Ecto neural progenitor cell (in vitro differentiated cells): Measurements from ENCODE around the gene SPDYA.
"Not testable (repeated sequence)": the region's sequence is repeated elsewhere in the genome, so short reads cannot be mapped to it uniquely, and the experiment has no call there.

ENCODE experiments used
- DNase-seq: peaks from one replicate; pipeline ENCODE4 v3.0.0-alpha.2; 2018; ENCODE audit warnings: low spot score

Gene SPDYA

DNA sequence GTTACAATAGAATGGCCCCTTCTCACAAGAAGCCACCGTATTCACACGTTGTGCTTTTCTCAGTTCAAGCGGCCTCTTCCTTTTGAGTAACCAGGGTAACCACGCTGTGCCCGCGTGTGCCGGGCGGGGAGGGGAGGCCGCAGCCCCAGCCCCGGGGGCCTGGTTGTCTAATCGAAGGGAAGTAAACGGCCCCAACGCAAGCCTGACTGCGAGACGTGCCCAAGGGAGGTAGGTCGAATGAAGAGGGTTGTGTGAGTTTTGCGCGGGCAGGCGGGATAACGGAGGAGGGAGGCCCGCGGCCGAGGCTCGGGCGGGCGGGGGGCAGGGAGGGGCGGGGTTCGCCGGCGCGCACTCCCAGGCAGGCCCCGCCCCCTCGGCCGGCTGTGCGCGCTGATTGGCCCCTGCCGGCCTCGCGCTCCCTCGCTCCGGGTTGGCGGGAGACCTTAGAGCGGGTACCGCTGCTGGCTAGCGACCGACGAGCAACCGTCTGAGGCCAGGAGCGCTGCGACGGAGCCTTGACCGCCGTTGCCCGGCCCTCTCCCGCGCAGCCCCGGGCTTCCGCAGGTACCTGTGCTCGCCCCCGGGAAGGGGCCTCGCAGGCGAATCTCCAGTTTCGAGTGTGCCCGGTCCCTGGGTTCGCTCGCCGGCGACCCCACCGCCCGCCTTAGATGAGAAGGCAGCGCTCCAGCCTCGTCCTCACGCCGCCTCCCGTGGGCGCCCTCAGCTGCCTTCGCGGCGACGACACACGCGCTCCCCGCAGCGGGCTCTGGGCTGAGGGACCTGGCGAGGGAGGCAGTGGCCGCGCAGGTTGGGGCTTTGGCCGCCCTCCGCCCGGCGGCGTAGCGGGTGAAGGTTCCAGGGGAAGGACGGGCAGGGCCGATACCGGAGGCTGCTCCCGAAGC, at the start of gene SPDYA:
Gene SPDYA, plus strand, starts transcription at position 451 of the 902 bp plus-strand sequence. CDS start 5,181 bp downstream, outside the sequence.
- peak; percentile 84 for DNase-seq

DNA sequence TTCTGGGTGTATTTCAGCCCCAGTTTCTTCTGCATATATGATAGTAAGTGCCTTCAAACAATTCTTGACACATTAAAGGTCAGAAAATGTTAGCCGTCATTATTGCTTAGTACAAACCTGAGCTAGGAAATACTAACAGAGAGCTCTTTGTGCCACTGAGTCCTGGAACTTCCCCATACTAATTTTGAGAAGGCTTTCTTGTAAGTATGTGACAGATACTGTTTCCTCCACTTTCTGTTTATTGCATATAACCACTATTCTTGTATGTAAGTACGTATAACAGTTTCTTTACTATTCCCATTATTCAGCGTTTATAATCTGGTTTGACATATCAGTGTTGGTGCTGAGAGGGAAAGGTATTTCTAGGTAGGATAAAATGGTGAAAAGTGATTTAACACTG, 49.2 kb upstream of the SPDYA start:
- no peak for DNase-seq

DNA sequence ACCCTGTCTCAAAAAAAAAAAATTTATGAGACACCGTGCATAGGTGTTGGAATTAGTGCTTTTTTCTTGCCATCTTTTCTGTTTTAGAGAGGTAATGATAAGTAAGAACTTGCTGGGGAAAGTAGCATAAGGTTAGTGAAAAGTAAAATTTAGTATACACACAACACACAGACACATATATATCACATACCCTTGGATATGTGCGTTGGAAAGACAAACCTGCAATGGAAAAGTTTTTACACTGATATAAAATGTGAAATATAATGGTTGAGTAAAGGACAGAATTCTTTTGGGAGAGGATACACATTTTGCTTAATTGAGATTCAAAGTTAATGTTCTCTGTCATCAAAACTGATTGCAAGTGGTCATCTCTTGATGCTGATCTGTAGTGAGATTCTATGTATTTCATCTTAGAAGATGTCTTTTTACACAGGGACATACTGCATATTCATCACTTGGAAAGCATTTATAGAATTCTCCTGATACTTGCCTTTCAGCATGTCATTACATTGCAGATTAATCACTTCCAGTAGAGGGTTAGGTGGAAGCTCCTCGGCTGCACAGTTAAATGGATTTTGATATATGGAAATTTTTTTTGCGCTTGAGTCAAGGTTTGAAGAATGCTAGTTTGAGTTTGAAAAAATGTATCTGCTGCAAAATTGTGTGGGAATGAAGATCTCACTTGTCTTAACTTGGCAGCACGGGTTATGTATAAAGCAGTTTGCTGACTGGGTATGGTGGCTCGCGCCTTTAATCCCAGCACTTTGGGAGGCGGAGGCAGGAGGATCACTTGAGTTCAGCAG, 45.5 kb upstream of the SPDYA start:
- DNase-seq: no peak

DNA sequence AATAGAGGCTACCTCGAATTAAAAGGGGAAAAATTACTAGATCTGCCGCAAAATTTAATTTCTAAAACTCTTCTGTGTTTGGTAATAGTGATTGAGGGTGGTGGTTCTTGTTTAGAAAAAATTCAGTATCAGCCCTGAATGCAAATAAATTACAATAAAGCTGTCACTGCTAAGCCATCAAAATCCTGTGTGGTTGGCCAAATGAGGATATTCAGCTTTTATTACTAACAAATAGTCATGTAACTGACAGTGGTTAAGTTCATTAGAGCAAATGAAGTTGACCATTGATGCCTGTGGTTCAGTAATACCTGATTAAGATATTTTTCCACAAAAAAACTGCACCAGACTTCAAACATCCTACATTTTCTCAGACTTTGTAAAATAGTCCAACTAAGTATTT, 44.6 kb upstream of the SPDYA start:
- no peak for DNase-seq

- DNase-seq: no peak
These were observed 43.3 kb upstream of the SPDYA start for GRCh38 chr2:28767337-28767736.

GRCh38 chr2:28768422-28768821, 42.2 kb upstream of the SPDYA start:
- no peak for DNase-seq

GRCh38 chr2:28768952-28769351, 41.7 kb upstream of the SPDYA start:
- DNase-seq: no peak

- DNase-seq: no peak
These were observed 38.3 kb upstream of the SPDYA start for GRCh38 chr2:28772351-28772750.

- DNase-seq: no peak
These were observed 34.2 kb upstream of the SPDYA start for GRCh38 chr2:28776471-28776870.

DNA sequence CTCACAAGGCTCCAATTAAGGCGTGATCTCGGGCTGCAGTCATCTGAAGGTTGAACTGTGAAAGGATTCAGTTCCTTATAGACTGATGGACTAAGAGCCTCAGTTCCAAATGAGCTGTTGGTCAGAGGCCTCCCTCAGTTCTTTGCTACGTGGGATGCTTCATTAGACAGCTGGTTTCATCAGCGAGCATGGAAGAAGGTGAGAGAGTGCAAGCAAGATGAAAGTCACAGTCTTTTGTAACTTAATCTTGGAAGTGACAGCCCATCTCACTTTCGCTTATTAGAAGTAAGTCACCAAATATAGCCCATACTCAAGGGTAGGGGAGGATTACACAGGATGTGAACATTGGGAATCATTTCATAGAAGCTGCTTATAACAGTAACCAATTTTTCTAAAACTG, 32.2 kb upstream of the SPDYA start:
- DNase-seq: no peak

GRCh38 chr2:28779001-28779400, 31.6 kb upstream of the SPDYA start:
- DNase-seq: no peak

GRCh38 chr2:28780496-28780895, 30.1 kb upstream of the SPDYA start:
- DNase-seq: no peak

DNA sequence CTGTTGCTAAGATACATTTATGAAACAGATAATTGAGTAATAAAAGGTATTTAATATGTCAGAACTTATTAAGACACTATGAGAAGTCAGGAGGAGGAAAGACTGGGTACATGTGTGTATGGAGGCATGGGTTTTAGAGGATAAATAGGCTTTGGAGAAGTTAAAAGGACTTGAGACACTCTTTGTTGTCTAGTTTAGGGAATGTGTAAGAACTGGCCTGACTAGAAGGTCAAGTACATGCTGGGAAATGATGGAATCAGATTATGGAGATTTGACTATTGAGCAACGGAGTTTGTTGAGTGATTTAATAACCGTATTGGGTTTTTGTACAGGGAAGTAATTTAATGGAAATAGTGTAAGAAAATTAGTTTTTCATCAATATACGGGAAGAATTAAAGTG, 28.2 kb upstream of the SPDYA start:
- no peak for DNase-seq

DNA sequence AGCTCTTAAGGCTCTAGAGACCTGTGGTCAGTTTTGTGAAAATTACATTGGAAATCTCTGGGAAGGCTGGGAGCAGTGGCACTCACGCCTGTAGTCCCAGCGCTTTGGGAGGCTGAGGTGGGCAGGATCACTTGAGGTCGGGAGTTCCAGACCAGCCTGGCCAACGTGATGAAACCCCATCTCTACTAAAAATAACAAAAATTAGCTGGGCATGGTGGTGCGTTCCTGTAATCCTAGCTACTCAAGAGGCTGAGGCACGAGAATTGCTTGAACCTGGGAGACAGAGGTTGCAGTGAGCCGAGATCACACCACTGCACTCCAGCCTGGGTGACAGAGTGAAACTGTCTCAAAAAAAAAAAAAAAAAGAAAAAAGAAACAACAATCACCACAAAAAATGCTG, 26.1 kb upstream of the SPDYA start:
- DNase-seq: not testable (repeated sequence)

DNA sequence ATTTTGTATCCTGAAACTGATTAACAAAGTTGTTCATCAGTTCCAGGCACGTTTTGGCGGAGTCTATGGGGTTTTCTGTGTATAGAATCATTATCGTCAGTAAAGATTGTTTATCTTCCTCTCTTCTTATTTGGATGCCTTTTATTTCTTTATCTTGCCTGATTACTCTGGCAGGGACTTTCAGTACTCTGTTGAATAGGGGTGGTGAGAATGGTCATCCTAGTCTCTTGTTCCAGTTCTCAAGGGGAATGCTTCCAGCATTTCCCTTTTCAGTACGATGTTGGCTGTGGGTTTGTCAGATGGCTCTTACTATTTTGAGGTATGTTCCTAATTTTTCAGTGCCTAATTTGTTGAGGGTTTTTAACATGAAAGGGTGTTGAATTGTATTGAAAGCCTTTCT, 14.0 kb upstream of the SPDYA start:
- no peak for DNase-seq

- no peak for DNase-seq
These were observed 8.9 kb upstream of the SPDYA start for GRCh38 chr2:28801726-28802125.

GRCh38 chr2:28802975-28803429, 7.6 kb upstream of the SPDYA start:
- DNase-seq: no peak

GRCh38 chr2:28809927-28810326, 707 bp upstream of the SPDYA start:
- no peak for DNase-seq

GRCh38 chr2:28818053-28818452, 7.4 kb downstream of the SPDYA start:
- DNase-seq: no peak

GRCh38 chr2:28821295-28821958, 10.8 kb downstream of the SPDYA start:
- no peak for DNase-seq

DNA sequence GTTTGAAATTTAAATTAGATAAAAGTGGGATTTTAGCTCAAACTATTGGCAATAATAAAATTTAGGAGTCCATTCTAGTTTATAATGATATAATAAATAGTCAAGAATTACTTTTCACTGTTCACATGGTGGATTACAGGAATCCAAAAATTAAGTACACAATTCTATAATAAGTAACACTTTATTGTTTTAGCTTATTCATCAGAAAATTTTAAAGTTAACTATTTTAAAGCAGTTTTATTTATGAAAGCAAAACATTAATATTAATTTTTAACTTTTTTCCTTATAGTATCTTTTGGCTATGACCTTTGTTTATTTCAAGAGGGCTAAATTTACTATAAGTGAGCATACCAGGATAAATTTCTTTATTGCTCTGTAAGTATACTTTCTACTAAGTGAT, 11.4 kb downstream of the SPDYA start:
- DNase-seq: no peak

DNA sequence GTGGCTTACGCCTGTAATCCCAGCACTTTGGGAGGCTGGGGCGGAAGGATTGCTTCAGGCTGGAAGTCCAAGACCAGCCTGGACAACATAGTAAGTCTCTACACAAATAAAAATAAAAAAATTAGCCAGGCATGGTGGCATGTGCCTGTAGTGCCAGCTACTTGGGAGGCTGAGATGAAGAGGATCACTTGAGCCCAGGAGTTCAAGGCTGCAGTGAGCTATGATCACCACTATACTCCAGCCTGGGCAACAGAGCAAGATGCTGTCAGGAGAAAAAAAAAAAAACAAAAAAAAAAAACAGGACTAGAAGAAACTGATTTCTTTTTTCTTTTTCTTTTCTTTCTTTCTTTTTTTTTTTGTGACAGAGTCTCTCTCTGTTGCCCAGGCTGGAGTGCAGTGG, 13.6 kb downstream of the SPDYA start:
- no peak for DNase-seq

DNA sequence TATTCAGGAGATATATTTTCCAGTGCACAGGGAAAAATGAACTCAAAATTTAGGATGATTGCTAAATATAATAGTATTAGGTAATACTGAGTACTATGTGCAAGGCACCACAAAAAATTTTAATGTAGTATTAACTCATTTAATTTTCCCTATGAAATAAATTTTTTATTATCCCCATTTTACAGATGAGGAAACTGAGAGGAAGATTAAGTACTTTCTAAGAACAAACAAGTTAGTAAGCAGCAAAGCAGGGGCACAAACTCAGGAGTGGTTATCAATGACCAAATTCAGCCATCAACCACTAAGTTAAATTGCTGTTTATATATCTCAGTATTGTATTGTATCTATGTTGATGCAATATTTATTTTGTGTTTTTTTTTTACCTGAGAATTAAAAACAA, 14.2 kb downstream of the SPDYA start:
- DNase-seq: no peak
